Measurements from ENCODE around the gene TLE6. TPM values are rescaled to one million over a fixed set of nuclear protein-coding genes. Genes with fewer than 3 reads are reported as not detected.

Gene TLE6
- polyA plus RNA-seq, 3 donors, result not detected

- Histone ChIP-seq H3K27ac (ENCODE audit: low read depth in 1 of 2, low read length in 2 of 2) (no peak overlapping the region), H3K36me3 (replicated peaks in 1 of 2; ENCODE audit: control insufficient read depth in 1 of 2, insufficient read depth in 2 of 2, low read length in 2 of 2) (no peaks in the 10 kb centered on the region), H4K20me1 (ENCODE audit: insufficient read depth, low read length) (no peaks in the 10 kb centered on the region), H3K9me3 (replicated peaks in 1 of 2; ENCODE audit: control insufficient read depth in 1 of 2, insufficient read depth in 1 of 2, low read length in 2 of 2) (no peaks in the 10 kb centered on the region), H3K79me2 (ENCODE audit: insufficient read depth, low read length) (no peaks in the 10 kb centered on the region), H2AFZ (ENCODE audit: insufficient read depth, low read depth, low read length, poor library complexity, severe bottlenecking) (no peak overlapping the region), H3K4me3 (replicated peaks in 1 of 3; ENCODE audit: low read depth in 2 of 3, low read length in 3 of 3) (no peak overlapping the region), H3K27me3 (ENCODE audit: control insufficient read depth in 2 of 2, insufficient read depth in 2 of 2, low read length in 2 of 2) (no peaks in the 10 kb centered on the region), H3K9ac (ENCODE audit: insufficient read depth, low read length, poor library complexity, severe bottlenecking) (no peak overlapping the region), H3K4me1 (ENCODE audit: control insufficient read depth in 1 of 2, insufficient read depth in 2 of 2, low read length in 2 of 2) (peaks cover 0 to under 1% of the 10 kb centered on the region in 2 donors), H3K4me2 (replicated peaks; ENCODE audit: extremely low read depth, low read length, poor library complexity, severe bottlenecking) (no peak overlapping the region)
- Mint-ChIP-seq H3K4me3 (no peak overlapping the region), H3K27ac (no peak overlapping the region), H3K27me3 (ENCODE audit: low read depth in 3 of 3) (peaks cover 2 to 11% (median 8%) of the 10 kb centered on the region in 3 donors), H3K9me3 (peaks cover 0 to 2% (median 0%) of the 10 kb centered on the region in 7 donors), H3K36me3 (no peaks in the 10 kb centered on the region), H3K4me1 (peaks cover 4% of the 10 kb centered on the region)
- intact Hi-C loops (cut with micrococcal nuclease), result loop anchor here in 1 of 2 donors (10.0 kb wide), 1 partner anchor 148 kb away; no protein-coding TSS in a partner anchor
- no peak for DNase-seq
- TF ChIP-seq CTCF (IDR thresholded peaks at IDR 0.05), result no peak
- WGBS (ENCODE audit: insufficient coverage), result no CpG with 5 or more reads among the region's 5 CpGs
Measured at GRCh38 chr19:2957160-2957559, 20.2 kb upstream of the TLE6 start.

- no peaks in the 10 kb centered on the region for H3K36me3 Mint-ChIP-seq
Measured at GRCh38 chr19:2960120-2960519, 17.2 kb upstream of the TLE6 start.

More at GRCh38 chr19:2960120-2960519, 17.2 kb upstream of the TLE6 start:
- Histone ChIP-seq H3K9me3 (replicated peaks in 1 of 2; ENCODE audit: control insufficient read depth in 1 of 2, insufficient read depth in 1 of 2, low read length in 2 of 2) (peaks cover 0 to under 1% of the 10 kb centered on the region in 2 donors), H3K27ac (ENCODE audit: low read depth in 1 of 2, low read length in 2 of 2) (no peak overlapping the region), H3K9ac (ENCODE audit: insufficient read depth, low read length, poor library complexity, severe bottlenecking) (no peak overlapping the region), H3K36me3 (replicated peaks in 1 of 2; ENCODE audit: control insufficient read depth in 1 of 2, insufficient read depth in 2 of 2, low read length in 2 of 2) (no peaks in the 10 kb centered on the region), H3K4me2 (replicated peaks; ENCODE audit: extremely low read depth, low read length, poor library complexity, severe bottlenecking) (no peak overlapping the region), H3K27me3 (ENCODE audit: control insufficient read depth in 2 of 2, insufficient read depth in 2 of 2, low read length in 2 of 2) (no peaks in the 10 kb centered on the region), H2AFZ (ENCODE audit: insufficient read depth, low read depth, low read length, poor library complexity, severe bottlenecking) (no peak overlapping the region), H3K4me1 (ENCODE audit: control insufficient read depth in 1 of 2, insufficient read depth in 2 of 2, low read length in 2 of 2) (peaks cover 0 to 3% of the 10 kb centered on the region in 2 donors), H4K20me1 (ENCODE audit: insufficient read depth, low read length) (no peaks in the 10 kb centered on the region), H3K79me2 (ENCODE audit: insufficient read depth, low read length) (no peaks in the 10 kb centered on the region), H3K4me3 (replicated peaks in 1 of 3; ENCODE audit: low read depth in 2 of 3, low read length in 3 of 3) (no peak overlapping the region)
- H3K27me3 Mint-ChIP-seq (ENCODE audit: low read depth in 3 of 3), result peaks cover 5 to 13% (median 8%) of the 10 kb centered on the region in 3 donors
- TF ChIP-seq CTCF (IDR thresholded peaks at IDR 0.05), result no peak
- H3K27ac Mint-ChIP-seq, result no peak overlapping the region
- DNase-seq, result no peak
- 96% methylated on average over 7 of the region's 12 CpGs for WGBS (ENCODE audit: insufficient coverage)
- intact Hi-C loops (cut with micrococcal nuclease), result loop anchor here in 1 of 2 donors (5.0 kb wide), 1 partner anchor 142 kb away; no protein-coding TSS in a partner anchor
- H3K4me3 Mint-ChIP-seq, result no peak overlapping the region
- H3K4me1 Mint-ChIP-seq, result peaks cover 4% of the 10 kb centered on the region
- peaks cover 0 to 7% (median 4%) of the 10 kb centered on the region in 7 donors for H3K9me3 Mint-ChIP-seq
